Raji (cell line): ENCODE data around the gene NECTIN1.

Experiments
- POLR2A ChIP-seq: IDR thresholded peaks from 2 replicates; pipeline ENCODE4 v1.6.1; 2011; ENCODE audit warnings: low read depth, low read length, control low read depth; ENCODE audit not compliant: insufficient read depth

The NECTIN1 gene

GRCh38 chr11:119700536-119701346 lies 28.3 kb downstream of the NECTIN1 start:
- no peak for TF ChIP-seq POLR2A

- no peak for TF ChIP-seq POLR2A
Measured at GRCh38 chr11:119700030-119700429, 29.0 kb downstream of the NECTIN1 start.

GRCh38 chr11:119699227-119699626 lies 29.8 kb downstream of the NECTIN1 start:
- no peak for TF ChIP-seq POLR2A

GRCh38 chr11:119697882-119698281 lies 31.1 kb downstream of the NECTIN1 start:
- TF ChIP-seq POLR2A: no peak

- no peak for TF ChIP-seq POLR2A
Measured at GRCh38 chr11:119697445-119697844, 31.6 kb downstream of the NECTIN1 start.

GRCh38 chr11:119696378-119697222 lies 32.4 kb downstream of the NECTIN1 start:
- TF ChIP-seq POLR2A: no peak

- peak; percentile 47 for TF ChIP-seq POLR2A
Measured at GRCh38 chr11:119694334-119694733, 34.7 kb downstream of the NECTIN1 start.

- no peak for TF ChIP-seq POLR2A
Measured at GRCh38 chr11:119693253-119693815, 35.7 kb downstream of the NECTIN1 start.

- no peak for TF ChIP-seq POLR2A
Measured at GRCh38 chr11:119692540-119692820, 36.5 kb downstream of the NECTIN1 start.

- TF ChIP-seq POLR2A: no peak
Measured at GRCh38 chr11:119691701-119692539, 37.1 kb downstream of the NECTIN1 start.

- no peak for TF ChIP-seq POLR2A
Measured at GRCh38 chr11:119691020-119691666, 37.9 kb downstream of the NECTIN1 start.

GRCh38 chr11:119689302-119689701 lies 39.7 kb downstream of the NECTIN1 start:
- no peak for TF ChIP-seq POLR2A

GRCh38 chr11:119688356-119688755 lies 40.6 kb downstream of the NECTIN1 start:
- TF ChIP-seq POLR2A: no peak

GRCh38 chr11:119687373-119688046 lies 41.5 kb downstream of the NECTIN1 start:
- TF ChIP-seq POLR2A: no peak
